22Rv1 (cell line): ENCODE measurements around the gene DERA.

Experiments
- ZFX ChIP-seq: fragments of 450-650 bp; IDR thresholded peaks from 2 replicates; pipeline ENCODE4 v1.6.1; 2017; ENCODE audit warnings: antibody characterized with exemption, borderline replicate concordance
- TF ChIP-seq, protein P1 (sequence below): fragments of 450-650 bp; IDR thresholded peaks from 2 replicates; pipeline ENCODE4 v1.5.1; 2017; ENCODE audit warnings: mild to moderate bottlenecking

- no peak for TF ChIP-seq ZFX
- TF ChIP-seq, protein P1, sequence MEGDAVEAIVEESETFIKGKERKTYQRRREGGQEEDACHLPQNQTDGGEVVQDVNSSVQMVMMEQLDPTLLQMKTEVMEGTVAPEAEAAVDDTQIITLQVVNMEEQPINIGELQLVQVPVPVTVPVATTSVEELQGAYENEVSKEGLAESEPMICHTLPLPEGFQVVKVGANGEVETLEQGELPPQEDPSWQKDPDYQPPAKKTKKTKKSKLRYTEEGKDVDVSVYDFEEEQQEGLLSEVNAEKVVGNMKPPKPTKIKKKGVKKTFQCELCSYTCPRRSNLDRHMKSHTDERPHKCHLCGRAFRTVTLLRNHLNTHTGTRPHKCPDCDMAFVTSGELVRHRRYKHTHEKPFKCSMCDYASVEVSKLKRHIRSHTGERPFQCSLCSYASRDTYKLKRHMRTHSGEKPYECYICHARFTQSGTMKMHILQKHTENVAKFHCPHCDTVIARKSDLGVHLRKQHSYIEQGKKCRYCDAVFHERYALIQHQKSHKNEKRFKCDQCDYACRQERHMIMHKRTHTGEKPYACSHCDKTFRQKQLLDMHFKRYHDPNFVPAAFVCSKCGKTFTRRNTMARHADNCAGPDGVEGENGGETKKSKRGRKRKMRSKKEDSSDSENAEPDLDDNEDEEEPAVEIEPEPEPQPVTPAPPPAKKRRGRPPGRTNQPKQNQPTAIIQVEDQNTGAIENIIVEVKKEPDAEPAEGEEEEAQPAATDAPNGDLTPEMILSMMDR = no peak
Observed at GRCh38 chr12:15868186-15868585, 42.9 kb upstream of the DERA start.
